Neuronal stem cell (in vitro differentiated cells): Measurements from ENCODE around the gene TRPM1.

Experiments
- DNase-seq: peaks from one replicate; pipeline ENCODE4 v3.0.0-alpha.2; 2013; ENCODE audit warnings: low spot score
- H2AFZ ChIP-seq: one replicate; pipeline ENCODE4 v1.6.1; 2013; ENCODE audit warnings: mild to moderate bottlenecking, low read length, inconsistent platforms
- H2AK5ac ChIP-seq: 2 replicates; pipeline ENCODE4 v1.6.1; 2013; ENCODE audit warnings: low read depth, mild to moderate bottlenecking, inconsistent platforms, low read length, moderate library complexity, mixed read lengths
- H2BK120ac ChIP-seq: 2 replicates; pipeline ENCODE4 v1.6.1; 2013; ENCODE audit warnings: low read depth, mild to moderate bottlenecking, inconsistent platforms, low read length, moderate library complexity, mixed read lengths
- H2BK12ac ChIP-seq: one replicate; pipeline ENCODE4 v1.6.1; 2013; ENCODE audit warnings: low read length, inconsistent platforms
- H2BK15ac ChIP-seq: 2 replicates; pipeline ENCODE4 v1.6.1; 2013; ENCODE audit warnings: mild to moderate bottlenecking, low read length, inconsistent platforms, mixed read lengths
- H2BK5ac ChIP-seq: one replicate; pipeline ENCODE4 v1.6.1; 2013; ENCODE audit warnings: inconsistent platforms, mild to moderate bottlenecking, low read length, moderate library complexity
- H3K14ac ChIP-seq: one replicate; pipeline ENCODE4 v1.6.1; 2013; ENCODE audit warnings: low read length, inconsistent platforms
- H3K18ac ChIP-seq: 2 replicates; pipeline ENCODE4 v1.6.1; 2013; ENCODE audit warnings: low read length, inconsistent platforms
- H3K23ac ChIP-seq: 2 replicates; pipeline ENCODE4 v1.6.1; 2013; ENCODE audit warnings: low read depth, mild to moderate bottlenecking, mixed read lengths, low read length, inconsistent platforms; ENCODE audit not compliant: poor library complexity
- H3K27ac ChIP-seq: replicated peaks from 3 replicates; pipeline ENCODE4 v1.5.1; 2013; ENCODE audit warnings: low read length, inconsistent platforms
- H3K27me3 ChIP-seq, 3 experiments: 2 replicates each; pipeline ENCODE4 v1.6.1; 2013; ENCODE audit warnings: low read length in 3 of 3, mild to moderate bottlenecking in 2 of 3, inconsistent platforms in 1 of 3, low read depth in 1 of 3, mixed read lengths in 1 of 3, moderate library complexity in 1 of 3; ENCODE audit not compliant: control insufficient read depth in 3 of 3, insufficient read depth in 3 of 3
- H3K36me3 ChIP-seq, 2 donors: replicated peaks in 1 of 2; 2 replicates each; pipeline ENCODE4 v1.6.1; 2013; ENCODE audit warnings: low read length in 2 of 2; ENCODE audit not compliant: control insufficient read depth in 2 of 2, insufficient read depth in 2 of 2
- H3K4ac ChIP-seq: 2 replicates; pipeline ENCODE4 v1.6.1; 2013; ENCODE audit warnings: inconsistent platforms, mild to moderate bottlenecking, low read length, moderate library complexity
- H3K4me1 ChIP-seq, 2 donors: 1 replicate in 1 of 2; 2 replicates in 1 of 2; pipeline ENCODE4 v1.6.1; 2013; ENCODE audit warnings: low read length in 2 of 2, low read depth in 1 of 2; ENCODE audit not compliant: control insufficient read depth in 2 of 2, insufficient read depth in 1 of 2
- H3K4me2 ChIP-seq: one replicate; pipeline ENCODE4 v1.6.1; 2013; ENCODE audit warnings: mild to moderate bottlenecking, low read length, inconsistent platforms; ENCODE audit not compliant: insufficient read depth, poor library complexity, severe bottlenecking
- H3K4me3 ChIP-seq, 2 donors: 2 replicates each; pipeline ENCODE4 v1.5.1; 2013; ENCODE audit warnings: low read length in 2 of 2, mild to moderate bottlenecking in 2 of 2, inconsistent platforms in 1 of 2, moderate library complexity in 1 of 2
- H3K79me1 ChIP-seq: one replicate; pipeline ENCODE4 v1.6.1; 2013; ENCODE audit warnings: low read depth, mild to moderate bottlenecking, inconsistent platforms, low read length, moderate library complexity
- H3K9ac ChIP-seq: one replicate; pipeline ENCODE4 v1.6.1; 2013; ENCODE audit warnings: mild to moderate bottlenecking, low read depth, low read length, inconsistent platforms; ENCODE audit not compliant: poor library complexity
- H3K9me3 ChIP-seq, 2 donors: replicated peaks in 1 of 2; 2 replicates each; pipeline versions ENCODE3 to v1.6.1; 2013; ENCODE audit warnings: low read length in 2 of 2, mild to moderate bottlenecking in 2 of 2, inconsistent platforms in 1 of 2, low read depth in 1 of 2, mixed read lengths in 1 of 2, moderate library complexity in 1 of 2; ENCODE audit not compliant: control insufficient read depth in 2 of 2, insufficient read depth in 1 of 2
- H4K8ac ChIP-seq: one replicate; pipeline ENCODE4 v1.6.1; 2013; ENCODE audit warnings: low read depth, mild to moderate bottlenecking, inconsistent platforms, low read length, moderate library complexity
- H4K91ac ChIP-seq: one replicate; pipeline ENCODE4 v1.6.1; 2013; ENCODE audit warnings: low read length, low read depth, mild to moderate bottlenecking, inconsistent platforms; ENCODE audit not compliant: poor library complexity
- WGBS, 2 donors: extraction: QIAGEN DNeasy Blood & Tissue Kit; methylation state at CpG; one replicate each; pipeline ENCODE4 v1.1.7; 2013; ENCODE audit warnings: missing lambda C conversion rate in 2 of 2, mixed read lengths in 1 of 2; ENCODE audit not compliant: insufficient read length in 2 of 2, insufficient replicate concordance in 1 of 2; ENCODE audit errors: extremely low coverage in 2 of 2; 5-methylcytosine and 5-hydroxymethylcytosine counted together

Gene TRPM1

DNA sequence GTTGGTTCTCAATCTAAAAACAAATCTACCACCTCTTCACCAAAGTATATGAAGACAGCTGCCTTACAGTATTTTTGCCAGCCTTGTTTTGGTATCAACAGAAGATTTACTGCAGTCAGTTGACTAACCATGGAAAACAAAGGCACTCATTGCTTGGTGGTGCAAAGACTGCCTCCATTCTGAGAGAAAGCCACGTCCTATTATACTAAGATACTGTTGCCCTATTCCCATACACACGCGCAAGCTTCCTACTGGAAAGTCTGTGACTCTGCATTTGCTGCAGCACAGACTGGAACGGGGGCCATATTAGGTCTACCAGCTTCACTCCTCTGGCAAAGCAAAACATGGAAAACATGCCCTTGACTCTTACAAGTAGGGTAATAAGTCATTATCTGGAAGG lies 128.1 kb downstream of the TRPM1 start:
- no peak overlapping the region for H2AFZ ChIP-seq
- no peak overlapping the region for H2BK15ac ChIP-seq
- no peak overlapping the region for H2AK5ac ChIP-seq
- WGBS, 2 donors, result no CpG with 5 or more reads among the region's 4 CpGs
- no peak for DNase-seq
- no peaks in the 10 kb centered on the region for H3K79me1 ChIP-seq
- H2BK120ac ChIP-seq, result no peak overlapping the region
- no peak overlapping the region for H4K8ac ChIP-seq
- no peaks in the 10 kb centered on the region for H3K9me3 ChIP-seq
- peaks cover 4 to 48% of the 10 kb centered on the region in 2 donors for H3K36me3 ChIP-seq
- no peak overlapping the region for H2BK12ac ChIP-seq
- H2BK5ac ChIP-seq, result no peak overlapping the region
- no peak overlapping the region for H3K4me2 ChIP-seq
- H3K4me3 ChIP-seq, result no peak overlapping the region
- no peak overlapping the region for H3K23ac ChIP-seq
- no peak overlapping the region for H3K14ac ChIP-seq
- H3K4me1 ChIP-seq, result no peaks in the 10 kb centered on the region
- no peak overlapping the region for H4K91ac ChIP-seq
- H3K9ac ChIP-seq, result no peak overlapping the region
- H3K27me3 ChIP-seq, result no peaks in the 10 kb centered on the region
- H3K4ac ChIP-seq, result no peak overlapping the region
- H3K18ac ChIP-seq, result no peak overlapping the region
- H3K27ac ChIP-seq, result no peak overlapping the region

DNA sequence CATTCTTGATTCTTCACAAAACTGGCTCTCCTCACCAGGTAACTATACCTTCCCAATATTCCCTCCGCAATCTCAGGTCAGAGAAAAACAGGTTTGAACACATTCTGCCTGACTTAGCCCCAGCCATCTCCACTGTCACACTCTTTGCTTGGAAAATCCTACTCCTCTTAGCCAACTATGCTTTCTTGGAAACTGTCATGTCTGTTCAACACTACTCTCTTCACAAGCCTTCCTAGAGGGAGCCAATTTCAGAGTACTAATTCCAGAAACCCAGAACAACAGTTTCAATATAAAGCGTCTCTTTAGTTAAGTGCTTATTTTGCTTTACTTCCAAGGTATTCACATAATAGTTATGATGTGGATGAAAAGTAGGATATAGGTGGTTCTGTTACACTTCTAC lies 131.8 kb downstream of the TRPM1 start:
- Histone ChIP-seq H3K4ac (no peak overlapping the region), H2BK12ac (no peak overlapping the region), H3K4me1 (no peaks in the 10 kb centered on the region), H2BK120ac (no peak overlapping the region), H3K18ac (no peak overlapping the region), H2BK5ac (no peak overlapping the region), H3K9ac (no peak overlapping the region), H2BK15ac (no peak overlapping the region), H3K27ac (no peak overlapping the region), H4K91ac (no peak overlapping the region), H3K4me2 (no peak overlapping the region), H3K36me3 (peaks cover 2 to 49% of the 10 kb centered on the region in 2 donors), H3K27me3 (no peaks in the 10 kb centered on the region), H3K14ac (no peak overlapping the region), H2AFZ (no peak overlapping the region), H3K79me1 (no peaks in the 10 kb centered on the region), H4K8ac (no peak overlapping the region), H3K23ac (no peak overlapping the region), H3K4me3 (no peak overlapping the region), H2AK5ac (no peak overlapping the region), H3K9me3 (no peaks in the 10 kb centered on the region)
- no peak for DNase-seq
- no CpG with 5 or more reads among the region's 2 CpGs for WGBS, 2 donors

DNA sequence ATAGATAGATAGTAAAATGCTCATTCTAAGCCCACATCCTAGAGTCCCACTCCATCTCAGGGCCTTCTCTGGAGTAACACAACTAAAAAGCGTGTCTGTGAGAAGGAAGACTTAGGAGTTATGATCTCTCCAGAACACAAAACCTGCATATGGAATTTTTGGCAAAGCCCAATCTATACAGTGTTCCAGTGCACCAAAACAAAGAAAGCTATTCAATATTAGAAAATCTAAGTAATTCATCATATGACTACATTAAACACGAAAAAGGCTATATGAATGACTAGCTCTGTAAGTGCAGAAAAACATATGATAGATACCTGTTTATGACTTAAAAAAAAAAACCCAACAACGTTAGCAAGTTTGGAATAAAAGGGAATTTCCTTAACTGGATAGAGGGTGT lies 137.8 kb downstream of the TRPM1 start:
- no peaks in the 10 kb centered on the region for H3K4me1 ChIP-seq
- no peak overlapping the region for H2BK120ac ChIP-seq
- H3K14ac ChIP-seq, result no peak overlapping the region
- H3K4me2 ChIP-seq, result no peak overlapping the region
- DNase-seq, result no peak
- no peaks in the 10 kb centered on the region for H3K9me3 ChIP-seq
- no peaks in the 10 kb centered on the region for H3K79me1 ChIP-seq
- no peak overlapping the region for H2BK5ac ChIP-seq
- no peak overlapping the region for H3K4me3 ChIP-seq
- H2AFZ ChIP-seq, result no peak overlapping the region
- H4K91ac ChIP-seq, result no peak overlapping the region
- H3K23ac ChIP-seq, result no peak overlapping the region
- no peak overlapping the region for H3K9ac ChIP-seq
- no peak overlapping the region for H3K18ac ChIP-seq
- H2BK15ac ChIP-seq, result no peak overlapping the region
- H3K4ac ChIP-seq, result no peak overlapping the region
- no CpG with 5 or more reads among the region's 3 CpGs for WGBS, 2 donors
- no peak overlapping the region for H3K27ac ChIP-seq
- no peaks in the 10 kb centered on the region for H3K27me3 ChIP-seq
- peaks cover 1 to 40% of the 10 kb centered on the region in 2 donors for H3K36me3 ChIP-seq
- H2BK12ac ChIP-seq, result no peak overlapping the region
- H2AK5ac ChIP-seq, result no peak overlapping the region
- no peak overlapping the region for H4K8ac ChIP-seq

DNA sequence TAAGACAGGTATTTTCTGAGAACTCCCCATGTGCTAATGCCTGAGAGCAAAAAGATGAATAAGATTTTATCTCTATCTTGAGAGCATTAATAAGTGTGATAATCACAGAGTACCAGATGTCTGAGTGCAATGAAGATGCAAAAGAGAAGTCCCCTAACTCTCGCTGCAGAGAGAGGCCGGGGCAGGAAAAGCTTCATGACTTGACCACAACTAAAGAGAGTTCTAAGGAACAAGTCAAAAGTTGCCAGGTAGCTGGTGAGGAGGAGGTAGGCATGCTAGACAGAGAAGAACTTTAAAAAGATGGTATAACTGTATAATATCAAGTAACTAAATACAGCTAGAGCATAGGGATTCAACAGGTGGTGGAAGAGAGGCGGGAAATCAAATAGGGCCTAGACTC lies 138.9 kb downstream of the TRPM1 start:
- Histone ChIP-seq H3K27ac (no peak overlapping the region), H2BK15ac (no peak overlapping the region), H2AK5ac (no peak overlapping the region), H3K9ac (no peak overlapping the region), H2BK12ac (no peak overlapping the region), H2BK5ac (no peak overlapping the region), H2AFZ (no peak overlapping the region), H3K27me3 (no peaks in the 10 kb centered on the region), H3K23ac (no peak overlapping the region), H3K4me3 (no peak overlapping the region), H3K79me1 (no peaks in the 10 kb centered on the region), H2BK120ac (no peak overlapping the region), H3K4ac (no peak overlapping the region), H3K9me3 (no peaks in the 10 kb centered on the region), H3K18ac (no peak overlapping the region), H3K4me1 (no peaks in the 10 kb centered on the region), H3K4me2 (no peak overlapping the region), H4K8ac (no peak overlapping the region), H3K36me3 (peaks cover 7 to 50% of the 10 kb centered on the region in 2 donors), H3K14ac (no peak overlapping the region), H4K91ac (no peak overlapping the region)
- WGBS, 2 donors, result no CpG with 5 or more reads among the region's 3 CpGs
- DNase-seq, result no peak
